Osteocyte (in vitro differentiated cells): ENCODE results near the gene PTBP3. TPM values are rescaled to one million over a fixed set of nuclear protein-coding genes. Genes with fewer than 3 reads are reported as not detected.
"Not testable (repeated sequence)": the region's sequence is repeated elsewhere in the genome, so short reads cannot be mapped to it uniquely, and the experiment has no call there.

ENCODE experiments used
- DNase-seq: peaks from one replicate; pipeline ENCODE4 v3.0.0; 2021; ENCODE audit warnings: mixed read lengths; ENCODE audit not compliant: unreplicated experiment; ENCODE audit errors: extremely low spot score
- H3K27ac Mint-ChIP-seq: one replicate; pipeline ENCODE4 v1.8.0; 2021; ENCODE audit warnings: mild to moderate bottlenecking, mixed read lengths; ENCODE audit not compliant: unreplicated experiment
- H3K27me3 Mint-ChIP-seq: one replicate; pipeline ENCODE4 v1.8.0; 2021; ENCODE audit warnings: mixed read lengths; ENCODE audit not compliant: unreplicated experiment
- H3K36me3 Mint-ChIP-seq: one replicate; pipeline ENCODE4 v1.8.0; 2021; ENCODE audit warnings: mixed read lengths; ENCODE audit not compliant: unreplicated experiment
- H3K4me1 Mint-ChIP-seq: one replicate; pipeline ENCODE4 v1.8.0; 2021; ENCODE audit warnings: mixed read lengths; ENCODE audit not compliant: unreplicated experiment
- H3K4me3 Mint-ChIP-seq: one replicate; pipeline ENCODE4 v1.8.0; 2021; ENCODE audit warnings: mild to moderate bottlenecking, moderate library complexity, mixed read lengths; ENCODE audit not compliant: unreplicated experiment
- H3K9me3 Mint-ChIP-seq: one replicate; pipeline ENCODE4 v1.8.0; 2021; ENCODE audit warnings: mixed read lengths; ENCODE audit not compliant: unreplicated experiment
- total RNA-seq: library from RNA; stranded (reverse); gene quantifications from 2 replicates; pipeline ENCODE4 v1.2.1, GENCODE V29; 2021
- TF ChIP-seq, protein P1 (sequence below): fragments of 200-600 bp; sonication (generic); IDR thresholded peaks from 2 replicates; pipeline ENCODE4 v1.5.0; 2021; ENCODE audit warnings: antibody characterized with exemption, mild to moderate bottlenecking, moderate library complexity

PTBP3 gene
- total RNA-seq, 1 donor from 2014 or later: 47.6 TPM

GRCh38 chr9:112367465-112367864, 34.0 kb upstream of the PTBP3 start:
- DNase-seq: no peak
- peaks cover 16% of the 10 kb centered on the region for H3K9me3 Mint-ChIP-seq
- no peaks in the 10 kb centered on the region for H3K4me1 Mint-ChIP-seq
- TF ChIP-seq, protein P1, sequence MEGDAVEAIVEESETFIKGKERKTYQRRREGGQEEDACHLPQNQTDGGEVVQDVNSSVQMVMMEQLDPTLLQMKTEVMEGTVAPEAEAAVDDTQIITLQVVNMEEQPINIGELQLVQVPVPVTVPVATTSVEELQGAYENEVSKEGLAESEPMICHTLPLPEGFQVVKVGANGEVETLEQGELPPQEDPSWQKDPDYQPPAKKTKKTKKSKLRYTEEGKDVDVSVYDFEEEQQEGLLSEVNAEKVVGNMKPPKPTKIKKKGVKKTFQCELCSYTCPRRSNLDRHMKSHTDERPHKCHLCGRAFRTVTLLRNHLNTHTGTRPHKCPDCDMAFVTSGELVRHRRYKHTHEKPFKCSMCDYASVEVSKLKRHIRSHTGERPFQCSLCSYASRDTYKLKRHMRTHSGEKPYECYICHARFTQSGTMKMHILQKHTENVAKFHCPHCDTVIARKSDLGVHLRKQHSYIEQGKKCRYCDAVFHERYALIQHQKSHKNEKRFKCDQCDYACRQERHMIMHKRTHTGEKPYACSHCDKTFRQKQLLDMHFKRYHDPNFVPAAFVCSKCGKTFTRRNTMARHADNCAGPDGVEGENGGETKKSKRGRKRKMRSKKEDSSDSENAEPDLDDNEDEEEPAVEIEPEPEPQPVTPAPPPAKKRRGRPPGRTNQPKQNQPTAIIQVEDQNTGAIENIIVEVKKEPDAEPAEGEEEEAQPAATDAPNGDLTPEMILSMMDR: no peak
- no peak overlapping the region for H3K4me3 Mint-ChIP-seq
- no peak overlapping the region for H3K27ac Mint-ChIP-seq
- no peaks in the 10 kb centered on the region for H3K36me3 Mint-ChIP-seq
- no peaks in the 10 kb centered on the region for H3K27me3 Mint-ChIP-seq

GRCh38 chr9:112366591-112366990, 33.2 kb upstream of the PTBP3 start:
- H3K36me3 Mint-ChIP-seq: no peaks in the 10 kb centered on the region
- DNase-seq: no peak
- peaks cover 2% of the 10 kb centered on the region for H3K4me1 Mint-ChIP-seq
- H3K4me3 Mint-ChIP-seq: no peak overlapping the region
- no peaks in the 10 kb centered on the region for H3K27me3 Mint-ChIP-seq
- H3K27ac Mint-ChIP-seq: no peak overlapping the region
- H3K9me3 Mint-ChIP-seq: peaks cover 16% of the 10 kb centered on the region
- TF ChIP-seq, protein P1: peak; percentile 16

- DNase-seq, H3K4me1 Mint-ChIP-seq, H3K27me3 Mint-ChIP-seq, H3K4me3 Mint-ChIP-seq, H3K27ac Mint-ChIP-seq, H3K36me3 Mint-ChIP-seq: not testable (repeated sequence)
- peaks cover 16% of the 10 kb centered on the region for H3K9me3 Mint-ChIP-seq
Observed at GRCh38 chr9:112365257-112365656, 31.8 kb upstream of the PTBP3 start.

GRCh38 chr9:112364761-112365160, 31.3 kb upstream of the PTBP3 start:
- Mint-ChIP-seq H3K4me1 (peaks cover 10% of the 10 kb centered on the region), H3K9me3 (peaks cover 16% of the 10 kb centered on the region), H3K27me3 (no peaks in the 10 kb centered on the region), H3K4me3 (no peak overlapping the region), H3K27ac (no peak overlapping the region), H3K36me3 (no peaks in the 10 kb centered on the region)
- no peak for DNase-seq
- TF ChIP-seq, protein P1: no peak

DNA sequence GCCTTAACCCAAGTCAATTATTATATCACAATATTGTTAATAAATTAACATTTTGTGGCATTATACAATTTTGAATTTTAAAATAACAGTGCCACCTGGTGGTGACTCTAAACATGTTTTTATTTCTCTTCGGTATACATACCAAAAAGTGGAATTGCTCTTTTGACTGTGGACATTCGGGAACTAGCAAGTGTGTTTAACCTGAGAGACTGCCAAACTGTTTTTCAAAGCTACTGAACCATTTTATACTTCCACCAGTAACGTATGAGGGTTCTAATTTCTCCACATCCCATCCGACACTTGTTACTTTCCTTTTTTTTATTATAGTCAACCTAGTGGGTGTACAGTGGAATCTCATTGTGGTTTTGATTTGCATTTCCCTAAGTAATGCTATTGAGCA, 28.2 kb upstream of the PTBP3 start:
- peak overlapping the region; percentile 22 for H3K4me3 Mint-ChIP-seq

More for the DNA sequence above, 28.2 kb upstream of the PTBP3 start:
- Mint-ChIP-seq H3K27ac (no peak overlapping the region), H3K27me3 (no peaks in the 10 kb centered on the region), H3K36me3 (no peaks in the 10 kb centered on the region), H3K4me1 (peaks cover 10% of the 10 kb centered on the region), H3K9me3 (peaks cover 9% of the 10 kb centered on the region)
- TF ChIP-seq, protein P1: peak; percentile 63
- DNase-seq: no peak
